Left ventricle myocardium inferior (tissue), 1 donor: ENCODE measurements around the gene SEMA4D. TPM values are rescaled to one million over a fixed set of nuclear protein-coding genes. Genes with fewer than 3 reads are reported as not detected.

Experiments
- DNase-seq: peaks from one replicate; pipeline ENCODE4 v3.0.0-alpha.2; 2020
- H3K27ac ChIP-seq: fragments of 200-600 bp; replicated peaks from 2 replicates; pipeline ENCODE4 v1.8.0; 2021
- H3K27me3 ChIP-seq: fragments of 200-600 bp; 2 replicates; pipeline ENCODE4 v1.8.0; 2021; ENCODE audit warnings: low read depth
- H3K36me3 ChIP-seq: fragments of 200-600 bp; 2 replicates; pipeline ENCODE4 v1.8.0; 2021
- H3K4me1 ChIP-seq: fragments of 200-600 bp; 2 replicates; pipeline ENCODE4 v1.8.0; 2021
- H3K4me3 ChIP-seq: fragments of 200-600 bp; 2 replicates; pipeline ENCODE4 v1.8.0; 2021; ENCODE audit warnings: mild to moderate bottlenecking, moderate library complexity
- H3K9me3 ChIP-seq: fragments of 200-600 bp; replicated peaks from 2 replicates; pipeline ENCODE4 v1.8.0; 2021
- CTCF ChIP-seq: fragments of 200-600 bp; IDR thresholded peaks from 2 replicates; pipeline ENCODE4 v1.8.0; 2021; ENCODE audit warnings: antibody characterized with exemption, mild to moderate bottlenecking, borderline replicate concordance
- intact Hi-C: fragments of 100-400 bp; cut with micrococcal nuclease; formaldehyde crosslinking; loops from one replicate; pipeline ENCODE4 v1.11.0; 2022
- total RNA-seq: library from RNA; stranded (reverse); fragmentation: NEBNext Ultra II Directional; extraction: Animal tissue kit (Norgen Biotek cat#: 25700); gene quantifications from one replicate; pipeline ENCODE4 v1.2.1, GENCODE V29; 2021
- donor health status: DM: no; HTN: yes; CAD: no; lungs with severe emphysema.

The SEMA4D gene
- total RNA-seq, 1 donor from 2014 or later, result 17.1 TPM

- Histone ChIP-seq H3K4me1 (peaks cover 10% of the 10 kb centered on the region), H3K27me3 (peaks cover 11% of the 10 kb centered on the region), H3K9me3 (no peaks in the 10 kb centered on the region), H3K36me3 (no peaks in the 10 kb centered on the region), H3K27ac (no peak overlapping the region), H3K4me3 (peak overlapping the region; percentile 79)
- DNase-seq, result no peak
- intact Hi-C loops, result no loop called here
- no peak for TF ChIP-seq CTCF
Measured at GRCh38 chr9:89497257-89497963, 503 bp downstream of the SEMA4D start.

GRCh38 chr9:89496645-89497256 is 1.2 kb downstream of the SEMA4D start:
- peak overlapping the region; percentile 79 for H3K4me3 ChIP-seq
- no peak overlapping the region for H3K27ac ChIP-seq
- no peaks in the 10 kb centered on the region for H3K9me3 ChIP-seq
- no peak for DNase-seq
- peaks cover 11% of the 10 kb centered on the region for H3K27me3 ChIP-seq
- peaks cover 10% of the 10 kb centered on the region for H3K4me1 ChIP-seq
- no peaks in the 10 kb centered on the region for H3K36me3 ChIP-seq
- no peak for TF ChIP-seq CTCF
- intact Hi-C loops, result no loop called here

- Histone ChIP-seq H3K4me1 (peaks cover 10% of the 10 kb centered on the region), H3K36me3 (no peaks in the 10 kb centered on the region), H3K4me3 (peak overlapping the region; percentile 79), H3K27ac (no peak overlapping the region), H3K9me3 (no peaks in the 10 kb centered on the region), H3K27me3 (peaks cover 11% of the 10 kb centered on the region)
- no peak for TF ChIP-seq CTCF
- intact Hi-C loops, result no loop called here
- DNase-seq, result no peak
Measured at GRCh38 chr9:89495824-89496560, 1.9 kb downstream of the SEMA4D start.

- Histone ChIP-seq H3K4me3 (no peak overlapping the region), H3K27me3 (peaks cover 11% of the 10 kb centered on the region), H3K9me3 (no peaks in the 10 kb centered on the region), H3K36me3 (no peaks in the 10 kb centered on the region), H3K4me1 (peaks cover 10% of the 10 kb centered on the region), H3K27ac (no peak overlapping the region)
- TF ChIP-seq CTCF, result no peak
- intact Hi-C loops, result no loop called here
- DNase-seq, result no peak
Measured at GRCh38 chr9:89494199-89494598, 3.7 kb downstream of the SEMA4D start.

- Histone ChIP-seq H3K27me3 (peaks cover 11% of the 10 kb centered on the region), H3K27ac (no peak overlapping the region), H3K36me3 (no peaks in the 10 kb centered on the region), H3K4me1 (peaks cover 10% of the 10 kb centered on the region), H3K9me3 (no peaks in the 10 kb centered on the region), H3K4me3 (no peak overlapping the region)
- no peak for DNase-seq
- intact Hi-C loops, result no loop called here
- TF ChIP-seq CTCF, result no peak
Measured at GRCh38 chr9:89493671-89494070, 4.2 kb downstream of the SEMA4D start.
